Lung (tissue), 12 donors: ENCODE measurements around the gene CLSTN2. TPM values are rescaled to one million over a fixed set of nuclear protein-coding genes. Genes with fewer than 3 reads are reported as not detected.
A peak's percentile ranks its signal among the peaks of the same experiment; 100 is the strongest.

Experiments used
- ATAC-seq: fragments of 200-7000 bp; cut with Tn5 transposase; one replicate; pipeline ENCODE4 v1.9.1; 2020; ENCODE audit warnings: moderate number of reproducible peaks; ENCODE audit not compliant: insufficient read depth, low FRiP score
- DNase-seq, 3 donors: peaks; one replicate each; pipeline ENCODE4 v3.0.0-alpha.2; 2013 to 2017
- H3K27ac ChIP-seq, 2 donors: one replicate each; pipeline ENCODE4 v1.5.1; 2013; ENCODE audit warnings: mild to moderate bottlenecking in 2 of 2, moderate library complexity in 2 of 2, control low read depth in 1 of 2, inconsistent platforms in 1 of 2, low read depth in 1 of 2, low read length in 1 of 2
- H3K27me3 ChIP-seq, 3 donors: one replicate each; pipeline ENCODE4 v1.5.1; 2013; ENCODE audit warnings: low read length in 2 of 3; ENCODE audit not compliant: control insufficient read depth in 3 of 3, insufficient read depth in 3 of 3
- H3K36me3 ChIP-seq, 4 donors: one replicate each; pipeline ENCODE4 v1.5.1; 2013; ENCODE audit warnings: low read length in 4 of 4, mild to moderate bottlenecking in 1 of 4, moderate library complexity in 1 of 4; ENCODE audit not compliant: control insufficient read depth in 4 of 4, insufficient read depth in 4 of 4
- H3K4me1 ChIP-seq, 5 donors: one replicate each; pipeline ENCODE4 v1.5.1; 2013; ENCODE audit warnings: low read length in 5 of 5, mild to moderate bottlenecking in 2 of 5, moderate library complexity in 1 of 5; ENCODE audit not compliant: control insufficient read depth in 5 of 5, insufficient read depth in 5 of 5
- H3K4me3 ChIP-seq: one replicate; pipeline ENCODE4 v1.5.1; 2013; ENCODE audit warnings: mild to moderate bottlenecking, control low read depth, moderate library complexity
- H3K9ac ChIP-seq, 2 donors: one replicate each; pipeline ENCODE4 v1.5.1; 2013; ENCODE audit warnings: low read length in 2 of 2, control low read depth in 1 of 2; ENCODE audit not compliant: insufficient read depth in 1 of 2
- H3K9me3 ChIP-seq, 4 donors: one replicate each; pipeline ENCODE4 v1.5.1; 2013; ENCODE audit warnings: low read length in 3 of 4, mild to moderate bottlenecking in 1 of 4, moderate library complexity in 1 of 4; ENCODE audit not compliant: control insufficient read depth in 4 of 4, insufficient read depth in 3 of 4
- WGBS, 2 donors: extraction: QIAGEN DNeasy Blood & Tissue Kit; methylation state at CpG; one replicate each; pipeline ENCODE4 v1.1.7; 2013; 5-methylcytosine and 5-hydroxymethylcytosine counted together
- polyA plus RNA-seq, 2 donors: library from polyadenylated mRNA; stranded (reverse); fragments of 200-250 nt; gene quantifications; one replicate each; pipeline ENCODE4 v1.2.1, GENCODE V29; 2013
- total RNA-seq, 2 donors: library from RNA; depleted of rRNA in 1 of 2; stranded (reverse); fragments of >200 nt in 1 of 2; gene quantifications; one replicate each; pipeline ENCODE4 v1.2.1, GENCODE V29; 2014 to 2021
- TF ChIP-seq, protein P1 (sequence below): IDR thresholded peaks from 2 replicates; pipeline ENCODE4 v1.5.1; 2012; ENCODE audit warnings: mild to moderate bottlenecking; ENCODE audit errors: control extremely low read depth, extremely low read depth
- donor health status: control.
- donor health status: control.
- donor health status: Bipolar disorder and iron deficiency.
- donor health status: healthy.
- donor health status: DM: yes; HTN: yes; CAD: no.

CLSTN2 gene
- total and polyA plus RNA-seq, 4 donors, result 0.07 to 2.4 (median 1.3) TPM

DNA sequence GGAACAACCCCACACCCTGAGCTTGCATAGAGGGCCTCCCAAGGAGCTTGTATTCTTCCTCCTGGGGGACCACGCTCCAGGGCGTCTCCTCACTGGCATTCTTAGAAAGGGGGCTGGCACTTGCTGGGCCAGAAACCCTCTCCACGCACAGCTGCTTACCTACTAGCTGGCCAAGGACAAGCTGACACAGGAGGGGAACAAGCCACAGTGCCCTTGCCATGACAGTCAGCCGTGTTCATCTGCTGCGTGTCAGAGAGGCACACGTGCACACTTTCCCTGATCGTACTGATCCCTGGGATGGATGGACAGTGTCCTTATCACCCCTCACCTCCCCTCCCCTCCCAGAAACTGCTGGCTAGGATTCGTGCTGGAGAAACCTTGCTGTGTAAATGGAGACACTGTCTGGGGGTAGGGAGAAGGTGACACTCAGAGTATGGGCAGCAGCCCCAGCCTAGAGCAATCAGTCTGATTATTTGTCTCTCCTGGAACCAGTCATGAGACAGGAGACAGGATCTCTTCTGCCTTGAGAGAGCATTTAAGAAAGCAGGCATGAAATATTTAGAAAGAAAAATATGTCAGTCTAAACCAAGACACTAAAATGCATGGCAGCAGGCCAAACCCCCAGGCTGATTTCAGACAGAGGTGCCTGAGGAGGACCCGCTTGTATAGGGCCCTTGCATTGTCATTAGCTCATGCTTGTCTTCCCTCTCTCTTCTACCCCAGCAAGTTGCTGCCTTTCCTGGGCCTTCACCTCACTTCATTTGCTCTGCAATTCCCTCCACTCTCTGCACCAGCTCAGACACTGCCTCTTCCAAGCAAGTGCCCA lies 431.1 kb downstream of the CLSTN2 start:
- ATAC-seq, result peak; percentile 19
- no peak overlapping the region for H3K9ac ChIP-seq
- H3K36me3 ChIP-seq, result no peaks in the 10 kb centered on the region
- H3K27me3 ChIP-seq, result no peaks in the 10 kb centered on the region
- TF ChIP-seq, protein P1, sequence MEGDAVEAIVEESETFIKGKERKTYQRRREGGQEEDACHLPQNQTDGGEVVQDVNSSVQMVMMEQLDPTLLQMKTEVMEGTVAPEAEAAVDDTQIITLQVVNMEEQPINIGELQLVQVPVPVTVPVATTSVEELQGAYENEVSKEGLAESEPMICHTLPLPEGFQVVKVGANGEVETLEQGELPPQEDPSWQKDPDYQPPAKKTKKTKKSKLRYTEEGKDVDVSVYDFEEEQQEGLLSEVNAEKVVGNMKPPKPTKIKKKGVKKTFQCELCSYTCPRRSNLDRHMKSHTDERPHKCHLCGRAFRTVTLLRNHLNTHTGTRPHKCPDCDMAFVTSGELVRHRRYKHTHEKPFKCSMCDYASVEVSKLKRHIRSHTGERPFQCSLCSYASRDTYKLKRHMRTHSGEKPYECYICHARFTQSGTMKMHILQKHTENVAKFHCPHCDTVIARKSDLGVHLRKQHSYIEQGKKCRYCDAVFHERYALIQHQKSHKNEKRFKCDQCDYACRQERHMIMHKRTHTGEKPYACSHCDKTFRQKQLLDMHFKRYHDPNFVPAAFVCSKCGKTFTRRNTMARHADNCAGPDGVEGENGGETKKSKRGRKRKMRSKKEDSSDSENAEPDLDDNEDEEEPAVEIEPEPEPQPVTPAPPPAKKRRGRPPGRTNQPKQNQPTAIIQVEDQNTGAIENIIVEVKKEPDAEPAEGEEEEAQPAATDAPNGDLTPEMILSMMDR, result no peak
- DNase-seq, result no peak
- H3K27ac ChIP-seq, result no peak overlapping the region
- WGBS, 2 donors, result 74 to 82% methylated on average over 9 of the region's 9 CpGs
- H3K9me3 ChIP-seq, result no peaks in the 10 kb centered on the region
- H3K4me1 ChIP-seq, result no peaks in the 10 kb centered on the region
- no peak overlapping the region for H3K4me3 ChIP-seq

GRCh38 chr3:140368223-140368811 lies 433.3 kb downstream of the CLSTN2 start:
- DNase-seq (no peak), ATAC-seq (no peak)
- Histone ChIP-seq H3K36me3 (no peaks in the 10 kb centered on the region), H3K27me3 (no peaks in the 10 kb centered on the region), H3K4me3 (no peak overlapping the region), H3K9me3 (no peaks in the 10 kb centered on the region), H3K4me1 (no peaks in the 10 kb centered on the region), H3K27ac (no peak overlapping the region), H3K9ac (no peak overlapping the region)
- TF ChIP-seq, protein P1, result no peak
- 80 to 89% methylated on average over 5 of the region's 5 CpGs for WGBS, 2 donors

DNA sequence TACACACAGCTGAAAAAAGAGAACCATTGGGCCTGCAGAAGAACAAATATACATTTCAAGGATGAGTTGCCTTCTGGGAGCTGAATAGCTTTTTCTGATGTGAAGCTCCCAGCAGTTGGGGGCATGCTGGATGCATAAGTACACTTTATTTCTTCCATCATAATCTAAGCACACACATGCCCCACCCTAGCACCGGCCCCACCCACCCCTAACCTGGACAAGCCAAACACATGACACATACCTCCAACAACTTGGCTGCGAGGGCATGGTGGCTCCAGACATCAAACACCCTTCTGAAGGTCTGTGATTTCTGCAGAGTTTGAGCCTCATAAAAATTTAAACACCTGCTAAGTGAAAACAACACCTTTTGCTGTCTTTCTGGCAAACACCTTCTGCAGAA lies 435.7 kb downstream of the CLSTN2 start:
- Histone ChIP-seq H3K4me1 (no peaks in the 10 kb centered on the region), H3K27me3 (no peaks in the 10 kb centered on the region), H3K9me3 (peaks cover 0 to 2% (median 0%) of the 10 kb centered on the region in 4 donors), H3K27ac (no peak overlapping the region), H3K9ac (no peak overlapping the region), H3K4me3 (no peak overlapping the region), H3K36me3 (no peaks in the 10 kb centered on the region)
- DNase-seq (no peak), ATAC-seq (no peak)
- whole genome bisulfite sequencing, 2 donors, result 26 to 31% methylated on average over 2 of the region's 2 CpGs
- TF ChIP-seq, protein P1, result no peak
